SHP77 (cell line): ENCODE measurements around the gene TUBE1.

Experiments
- DNase-seq, 2 experiments: peaks; one replicate each; lab custom pipeline; 2025; lab: John Stamatoyannopoulos, UW

TUBE1 gene

GRCh38 chr6:112036088-112036637, 51.1 kb downstream of the TUBE1 start:
- no peak for DNase-seq

GRCh38 chr6:112034616-112034995, 52.7 kb downstream of the TUBE1 start:
- DNase-seq: no peak

GRCh38 chr6:112033791-112034615, 53.3 kb downstream of the TUBE1 start:
- no peak for DNase-seq

- no peak for DNase-seq
Observed at GRCh38 chr6:112032728-112033127, 54.6 kb downstream of the TUBE1 start.

- peak in 1 of 2 experiments; percentile 38 for DNase-seq
Observed at GRCh38 chr6:112031960-112032359, 55.3 kb downstream of the TUBE1 start.

GRCh38 chr6:112030961-112031660, 56.2 kb downstream of the TUBE1 start:
- no peak for DNase-seq

- no peak for DNase-seq
Observed at GRCh38 chr6:112030206-112030960, 56.9 kb downstream of the TUBE1 start.

GRCh38 chr6:112029045-112029822, 58.0 kb downstream of the TUBE1 start:
- peak; percentile 60 to 71 for DNase-seq

GRCh38 chr6:112027942-112028674, 59.2 kb downstream of the TUBE1 start:
- DNase-seq: no peak

GRCh38 chr6:112026933-112027332, 60.3 kb downstream of the TUBE1 start:
- no peak for DNase-seq

GRCh38 chr6:112024464-112024863, 62.8 kb downstream of the TUBE1 start:
- no peak for DNase-seq

GRCh38 chr6:112022749-112023148, 64.5 kb downstream of the TUBE1 start:
- no peak for DNase-seq

- DNase-seq: no peak
Observed at GRCh38 chr6:112021691-112022310, 65.5 kb downstream of the TUBE1 start.
